ENCODE measurements around the gene SUB1.
"Not testable (repeated sequence)": the region's sequence is repeated elsewhere in the genome, so short reads cannot be mapped to it uniquely, and the experiment has no call there.

The SUB1 gene

GRCh38 chr5:32585446-32586275, at the start of gene SUB1:
Gene SUB1, plus strand, starts transcription at chr5:32585557. Its CDS starts 2,956 bp downstream, at chr5:32588513.
- DNase-seq (ENCODE audit: low read depth in 4 of 4, low spot score in 1 of 4) = peak; percentile 82 to 87 (median 86)

- no peak for DNase-seq (ENCODE audit: low read depth in 4 of 4, low spot score in 1 of 4)
Observed at GRCh38 chr5:32536246-32536645, 49.1 kb upstream of the SUB1 start.

- DNase-seq (ENCODE audit: low read depth in 4 of 4, low spot score in 1 of 4) = not testable (repeated sequence)
Observed at GRCh38 chr5:32537437-32538029, 47.8 kb upstream of the SUB1 start.

- DNase-seq (ENCODE audit: low read depth in 4 of 4, low spot score in 1 of 4) = peak in 1 of 4 experiments; percentile 27
Observed at GRCh38 chr5:32538031-32538547, 47.3 kb upstream of the SUB1 start.

- no peak for DNase-seq (ENCODE audit: low read depth in 4 of 4, low spot score in 1 of 4)
Observed at GRCh38 chr5:32539981-32540845, 45.1 kb upstream of the SUB1 start.

GRCh38 chr5:32541241-32541640, 44.1 kb upstream of the SUB1 start:
- no peak for DNase-seq (ENCODE audit: low read depth in 4 of 4, low spot score in 1 of 4)

- DNase-seq (ENCODE audit: low read depth in 4 of 4, low spot score in 1 of 4) = no peak
Observed at GRCh38 chr5:32542216-32543059, 42.9 kb upstream of the SUB1 start.

GRCh38 chr5:32543291-32543690, 42.1 kb upstream of the SUB1 start:
- no peak for DNase-seq (ENCODE audit: low read depth in 4 of 4, low spot score in 1 of 4)

- no peak for DNase-seq (ENCODE audit: low read depth in 4 of 4, low spot score in 1 of 4)
Observed at GRCh38 chr5:32545102-32545800, 40.1 kb upstream of the SUB1 start.

GRCh38 chr5:32551194-32551593, 34.2 kb upstream of the SUB1 start:
- no peak for DNase-seq (ENCODE audit: low read depth in 4 of 4, low spot score in 1 of 4)

GRCh38 chr5:32551865-32552264, 33.5 kb upstream of the SUB1 start:
- DNase-seq (ENCODE audit: low read depth in 4 of 4, low spot score in 1 of 4) = no peak

GRCh38 chr5:32552491-32552890, 32.9 kb upstream of the SUB1 start:
- DNase-seq (ENCODE audit: low read depth in 4 of 4, low spot score in 1 of 4) = not testable (repeated sequence)

- no peak for DNase-seq (ENCODE audit: low read depth in 4 of 4, low spot score in 1 of 4)
Observed at GRCh38 chr5:32552936-32553335, 32.4 kb upstream of the SUB1 start.

GRCh38 chr5:32554181-32554780, 31.1 kb upstream of the SUB1 start:
- DNase-seq (ENCODE audit: low read depth in 4 of 4, low spot score in 1 of 4) = not testable (repeated sequence)

GRCh38 chr5:32556543-32556942, 28.8 kb upstream of the SUB1 start:
- not testable (repeated sequence) for DNase-seq (ENCODE audit: low read depth in 4 of 4, low spot score in 1 of 4)

- no peak for DNase-seq (ENCODE audit: low read depth in 4 of 4, low spot score in 1 of 4)
Observed at GRCh38 chr5:32559411-32559810, 25.9 kb upstream of the SUB1 start.

- DNase-seq (ENCODE audit: low read depth in 4 of 4, low spot score in 1 of 4) = no peak
Observed at GRCh38 chr5:32559921-32560320, 25.4 kb upstream of the SUB1 start.

- DNase-seq (ENCODE audit: low read depth in 4 of 4, low spot score in 1 of 4) = no peak
Observed at GRCh38 chr5:32562056-32562455, 23.3 kb upstream of the SUB1 start.

- no peak for DNase-seq (ENCODE audit: low read depth in 4 of 4, low spot score in 1 of 4)
Observed at GRCh38 chr5:32562843-32563242, 22.5 kb upstream of the SUB1 start.

Data from stimulated activated CD4-positive, alpha-beta T cell treated with anti-CD3 and anti-CD28 coated beads, Interleukin-1b, Interleukin-23, amount 100 ng/mL, for 24 hours (primary cell).